Measurements from ENCODE around the gene FCHSD2.
"Not testable (repeated sequence)": the region's sequence is repeated elsewhere in the genome, so short reads cannot be mapped to it uniquely, and the experiment has no call there.

FCHSD2 gene

DNA sequence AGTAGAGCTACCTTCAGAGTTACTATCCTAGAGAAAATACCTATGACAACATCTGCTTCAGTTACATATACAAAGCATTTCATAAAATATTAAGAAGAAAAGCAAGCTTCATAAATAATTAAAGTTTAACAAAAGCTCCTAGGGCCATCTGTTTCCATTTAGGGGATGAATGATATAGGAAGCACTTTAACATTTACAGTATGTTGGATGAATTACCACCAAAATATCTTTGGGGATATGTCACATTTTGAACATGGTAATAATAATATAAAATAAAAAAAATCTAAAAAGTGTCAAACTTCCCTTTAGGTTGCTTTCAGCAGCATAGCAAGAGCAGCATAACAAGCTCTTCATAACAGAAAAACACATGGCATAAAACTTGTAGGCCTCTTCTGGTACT, 223.3 kb downstream of the FCHSD2 start:
- DNase-seq: no peak

DNA sequence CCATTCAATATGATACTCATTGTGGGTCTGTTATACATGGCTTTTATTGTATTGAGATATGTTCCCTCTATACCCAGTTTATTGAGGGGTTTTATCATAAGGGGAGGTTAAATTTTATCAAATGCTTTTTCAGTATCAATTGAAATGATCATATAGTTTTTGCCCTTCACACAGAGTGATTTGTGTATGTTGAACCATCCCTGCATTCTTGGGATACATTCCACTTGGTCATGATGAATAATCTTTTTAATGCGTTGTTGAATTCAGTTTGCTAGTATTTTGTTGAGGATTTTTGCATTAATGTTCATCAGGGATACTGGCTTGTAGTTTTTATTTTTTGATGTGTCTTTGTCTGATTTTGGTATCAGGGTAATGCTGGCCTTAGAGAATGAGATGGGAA, 229.9 kb downstream of the FCHSD2 start:
- no peak for DNase-seq

DNA sequence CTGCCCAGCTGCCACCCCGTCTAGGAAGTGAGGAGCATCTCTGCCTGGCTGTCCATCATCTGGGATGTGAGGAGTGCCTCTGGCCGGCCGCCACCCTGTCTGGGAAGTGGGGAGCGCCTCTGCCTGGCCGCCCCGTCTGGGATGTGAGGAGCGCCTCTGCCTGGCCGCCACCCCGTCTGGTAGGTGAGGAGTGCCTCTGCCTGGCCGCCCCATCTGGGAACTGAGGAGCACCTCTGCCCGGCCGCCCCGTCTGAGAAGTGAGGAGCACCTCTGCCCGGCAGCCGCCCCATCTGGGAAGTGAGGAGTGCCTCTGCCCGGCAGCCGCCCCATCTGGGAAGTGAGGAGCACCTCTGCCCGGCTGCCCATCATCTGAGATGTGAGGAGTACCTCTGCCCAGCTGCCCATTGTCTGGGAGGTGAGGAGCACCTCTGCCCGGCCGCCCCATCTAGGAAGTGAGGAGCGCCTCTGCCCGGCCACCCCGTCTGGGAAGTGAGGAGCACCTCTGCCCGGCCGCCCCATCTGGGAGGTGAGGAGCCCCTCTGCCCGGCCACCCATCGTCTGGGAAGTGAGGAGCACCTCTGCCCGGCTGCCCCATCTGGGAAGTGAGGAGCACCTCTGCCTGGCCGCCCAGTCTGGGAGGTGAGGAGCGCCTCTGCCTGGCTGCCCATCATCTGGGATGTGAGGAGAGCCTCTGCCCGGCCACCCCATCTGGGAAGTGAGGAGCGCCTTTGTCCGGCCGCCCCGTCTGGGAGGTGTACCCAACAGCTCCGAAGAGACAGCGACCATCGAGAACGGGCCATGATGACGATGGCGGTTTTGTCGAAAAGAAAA, 232.3 kb downstream of the FCHSD2 start:
- not testable (repeated sequence) for DNase-seq

DNA sequence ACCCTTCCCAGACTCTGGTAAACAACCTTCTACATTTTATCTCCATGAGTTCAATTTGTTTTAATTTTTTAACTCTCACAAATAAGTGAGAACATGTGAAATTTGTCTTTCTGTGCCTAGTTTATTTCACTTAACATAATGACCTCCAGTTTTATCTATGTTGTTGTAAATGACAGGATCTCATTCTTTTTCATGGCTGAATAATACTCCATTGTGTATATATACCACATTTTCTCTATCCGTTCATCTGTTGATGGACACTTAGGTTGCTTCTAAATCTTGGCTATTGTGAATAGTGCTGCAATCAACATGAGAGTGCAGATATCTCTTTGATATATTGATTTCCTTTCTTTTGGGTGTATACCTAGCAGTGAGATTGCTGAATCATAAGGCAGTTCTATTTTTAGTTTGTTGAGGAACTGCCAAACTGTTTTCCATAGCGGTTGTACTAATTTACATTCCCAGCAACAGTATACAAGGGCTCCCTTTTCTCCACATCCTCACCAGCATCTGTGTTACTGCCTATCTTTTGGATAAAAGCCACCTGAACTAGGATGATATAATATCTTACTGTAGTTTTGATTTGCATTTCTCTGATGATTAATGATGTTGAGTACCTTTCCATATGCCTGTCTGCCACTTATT, 234.0 kb downstream of the FCHSD2 start:
- no peak for DNase-seq

DNA sequence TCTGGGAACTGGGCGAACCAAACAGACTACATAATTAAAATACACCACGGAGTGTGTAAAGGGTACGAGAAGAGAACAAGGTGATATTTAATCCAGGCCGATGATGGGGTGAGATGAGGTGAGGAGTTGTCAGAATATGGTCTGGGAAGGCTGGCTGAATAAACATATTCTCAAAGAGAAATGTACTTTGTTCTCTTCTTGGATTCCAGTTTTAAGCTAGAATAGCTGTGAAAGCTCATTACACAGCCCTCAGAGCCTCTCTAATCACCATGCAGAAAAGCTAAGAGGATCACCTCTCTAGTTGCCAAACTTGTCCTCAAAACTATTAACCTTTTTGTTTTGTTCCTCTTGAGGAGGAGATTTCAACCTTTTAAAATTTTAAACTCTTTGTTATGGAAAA, 238.1 kb downstream of the FCHSD2 start:
- no peak for DNase-seq

DNA sequence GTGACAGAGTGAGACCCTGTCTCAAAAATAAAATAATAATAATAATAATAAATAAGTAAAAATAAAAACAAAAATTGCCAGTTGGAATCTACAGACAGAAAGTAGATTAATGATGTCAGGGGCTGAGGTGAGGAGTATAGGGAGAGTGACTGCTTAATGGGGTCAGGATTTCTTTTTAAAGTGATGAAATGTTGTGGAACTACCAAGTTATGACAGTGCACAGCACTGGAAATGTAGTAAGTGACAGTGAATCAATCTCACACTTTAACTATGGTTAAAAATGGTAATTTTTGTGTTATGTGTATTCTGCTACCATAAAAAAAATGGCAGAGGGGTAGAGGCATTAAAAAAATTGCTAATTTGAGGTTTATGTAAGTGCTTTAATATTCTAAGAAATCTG, 240.7 kb downstream of the FCHSD2 start:
- DNase-seq: no peak

DNA sequence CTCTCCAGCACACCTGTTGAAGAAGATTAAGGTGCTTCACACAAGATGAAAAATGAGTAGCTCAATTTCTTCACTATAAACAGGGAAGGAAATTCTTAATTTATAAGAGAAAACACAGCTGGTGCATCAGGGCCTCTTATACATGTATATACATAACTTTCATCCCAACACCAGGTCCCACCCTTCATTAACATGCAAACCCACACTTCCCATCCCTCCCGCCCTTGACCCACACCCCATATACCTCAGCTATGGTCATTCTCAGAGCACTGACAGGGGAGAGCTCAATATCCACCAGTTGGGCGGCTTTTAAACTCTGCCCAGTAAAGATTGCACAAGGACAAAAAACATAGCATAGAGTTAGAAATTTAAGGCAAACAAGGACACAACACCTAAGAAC, 242.1 kb downstream of the FCHSD2 start:
- DNase-seq: no peak

DNA sequence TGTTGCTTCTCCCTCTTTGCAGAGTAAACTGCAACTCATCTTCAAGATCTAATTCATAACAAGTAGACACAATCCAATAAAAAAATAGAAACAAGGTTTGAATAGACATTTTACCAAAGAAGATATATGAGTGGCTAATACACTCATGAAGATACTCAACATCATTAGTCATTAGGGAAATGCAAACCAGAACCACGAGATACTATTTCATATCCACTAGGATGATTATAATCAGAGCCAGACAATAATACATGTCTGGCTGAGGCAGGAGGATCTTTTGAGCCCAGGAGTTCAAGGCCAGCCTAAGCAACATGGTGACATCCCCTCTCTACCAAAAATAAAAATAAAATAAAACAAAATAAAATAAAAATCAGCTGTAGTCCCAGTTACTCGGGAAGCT, 242.9 kb downstream of the FCHSD2 start:
- DNase-seq: no peak

DNA sequence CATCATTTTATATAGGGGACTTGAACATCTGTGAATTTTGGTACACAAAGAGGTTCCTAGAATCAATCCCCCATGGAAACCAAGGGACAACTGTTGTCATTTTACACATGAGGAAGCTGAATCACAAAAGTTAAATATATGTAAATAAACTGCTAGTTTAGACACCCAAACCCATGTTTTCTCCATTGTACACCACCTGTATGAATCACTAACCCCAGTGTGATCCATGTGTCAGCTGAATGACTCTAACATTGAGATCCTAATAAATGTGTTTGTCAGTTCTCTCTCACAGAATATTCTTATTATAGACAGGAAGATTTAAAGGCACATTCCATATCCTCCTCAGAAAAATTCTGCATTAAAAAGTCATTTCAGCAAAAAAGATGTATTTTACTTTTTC, 244.6 kb downstream of the FCHSD2 start:
- DNase-seq: no peak

DNA sequence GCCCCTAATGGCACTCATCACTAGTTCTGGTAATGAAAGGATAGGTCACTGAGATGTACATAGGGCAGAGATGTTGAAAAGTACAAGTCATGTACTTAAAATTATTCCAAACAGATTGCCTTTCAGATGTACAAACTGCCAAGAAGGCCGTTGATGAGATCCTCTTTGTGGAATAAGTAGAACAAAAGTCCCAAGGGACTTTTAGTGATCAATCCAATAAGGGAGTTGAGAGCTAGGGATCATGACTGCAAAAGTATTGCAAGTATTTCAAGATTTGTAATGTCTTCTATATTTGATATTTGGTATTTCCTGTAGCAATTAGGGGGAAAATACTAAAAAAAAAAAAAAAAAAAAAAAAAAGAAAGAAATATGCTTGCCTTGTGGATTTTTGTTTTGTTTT, 245.7 kb downstream of the FCHSD2 start:
- DNase-seq: no peak

DNA sequence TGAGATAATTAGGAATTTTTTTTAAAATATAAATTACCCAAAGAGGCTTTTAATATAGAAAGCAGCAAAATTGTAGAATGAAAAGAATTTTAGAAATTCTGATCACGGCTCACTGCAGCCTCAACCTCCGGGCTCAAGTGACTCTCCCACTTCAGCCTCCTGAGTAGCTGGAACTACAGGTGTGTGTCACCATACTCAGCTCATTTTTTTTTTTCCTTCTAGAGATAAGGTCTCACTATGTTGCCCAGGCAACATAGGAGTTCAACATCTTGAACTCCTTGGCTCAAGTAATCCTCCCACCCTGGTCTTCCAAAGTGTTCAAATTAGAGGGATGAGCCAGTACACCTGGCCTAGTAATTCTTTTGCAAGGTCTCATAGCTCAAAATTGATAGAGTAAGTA, 251.2 kb downstream of the FCHSD2 start:
- no peak for DNase-seq

DNA sequence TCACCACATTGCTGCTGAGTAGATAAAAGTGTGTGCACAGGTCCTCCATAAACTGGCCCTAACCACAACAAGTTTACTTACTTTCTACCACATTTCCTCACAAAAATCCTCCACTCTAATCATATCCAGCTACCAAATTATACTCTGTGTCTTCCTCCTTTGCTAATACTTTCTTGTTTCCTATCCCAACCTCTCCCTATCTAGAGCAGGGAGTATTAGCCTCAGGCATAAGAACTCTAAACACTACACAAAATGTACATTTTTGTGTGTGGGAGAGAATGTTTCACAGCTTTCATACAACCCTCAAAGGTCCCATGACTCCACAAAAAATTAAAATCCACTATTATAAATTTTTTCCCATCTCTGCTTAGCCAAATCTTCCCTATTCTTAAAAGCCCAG, 255.5 kb downstream of the FCHSD2 start:
- no peak for DNase-seq

DNA sequence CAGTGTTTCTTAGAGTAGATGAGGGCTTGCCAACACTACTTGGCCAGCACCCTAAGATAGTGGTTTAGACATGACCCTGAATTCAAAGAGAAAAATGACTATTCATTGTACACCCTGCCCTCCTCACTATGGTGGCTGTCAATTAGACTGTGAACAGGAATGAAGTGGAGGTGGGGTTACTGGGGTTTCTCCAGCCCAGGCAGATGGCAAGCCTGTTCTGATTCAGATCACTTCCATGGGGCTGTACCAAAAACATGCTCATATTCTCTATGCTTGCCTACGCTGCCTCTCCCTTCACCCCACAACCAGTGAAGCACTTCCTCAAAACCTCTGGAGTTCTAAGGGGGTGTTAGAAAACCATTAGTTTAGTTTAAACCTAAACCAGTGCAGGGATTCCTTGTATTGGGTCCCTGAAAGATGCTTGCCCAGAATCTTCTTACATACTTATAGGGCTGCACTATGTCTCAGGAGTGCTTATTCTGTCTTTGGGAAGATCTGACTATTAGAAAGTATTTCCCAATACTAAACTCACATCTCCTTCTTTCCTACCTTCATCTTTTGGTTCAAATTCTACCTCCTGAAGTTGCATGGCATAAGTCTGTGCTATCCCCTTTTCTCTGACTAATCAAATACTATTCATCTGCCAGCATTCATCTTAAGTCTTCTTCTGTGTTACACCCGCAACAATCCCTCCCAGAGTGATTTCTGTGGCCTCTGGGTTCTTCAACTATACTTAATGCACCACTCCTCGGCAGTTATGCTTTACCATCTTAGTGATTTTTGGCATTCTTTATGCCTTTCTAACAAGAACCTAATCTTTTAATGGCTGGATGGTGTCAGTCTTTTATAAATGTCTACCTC, 256.1 kb downstream of the FCHSD2 start:
- DNase-seq: no peak

DNA sequence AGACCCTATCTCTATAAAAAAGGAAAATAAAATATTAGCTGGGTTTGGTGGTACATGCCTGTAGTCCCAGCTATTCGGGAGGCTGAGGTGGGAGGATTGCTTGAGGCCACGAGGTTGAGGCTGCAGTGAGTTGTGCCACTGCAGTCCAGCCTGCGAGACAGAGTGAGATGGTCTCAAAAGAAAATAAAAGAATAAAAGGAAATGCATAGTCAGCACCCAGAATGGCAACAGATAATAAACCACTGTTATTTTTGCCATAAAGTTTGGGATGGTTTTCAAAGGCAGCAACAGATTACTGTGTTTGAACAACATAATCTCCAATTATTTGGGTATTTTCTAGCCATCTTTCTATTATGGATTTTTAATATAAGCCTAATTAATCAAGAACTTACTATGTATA, 266.0 kb downstream of the FCHSD2 start:
- DNase-seq: no peak

DNA sequence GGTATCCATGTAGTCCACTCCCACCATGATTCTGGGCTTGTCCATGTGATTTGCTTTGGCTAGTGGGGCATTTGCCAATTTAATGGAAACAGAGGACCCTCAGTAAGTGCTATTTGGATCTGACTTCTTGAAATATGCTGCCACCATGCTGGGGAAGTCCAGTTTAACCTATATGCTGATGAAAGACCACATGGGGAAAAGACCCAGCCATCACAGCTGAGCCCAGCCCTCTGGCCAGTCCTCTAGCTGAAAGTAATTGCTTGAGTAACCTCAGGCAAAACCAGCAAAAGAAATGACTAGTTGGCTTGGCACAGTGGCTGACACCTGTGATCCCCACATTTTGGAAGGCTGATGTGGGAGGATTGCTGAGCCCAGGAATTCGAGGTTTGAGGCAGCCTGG, 266.4 kb downstream of the FCHSD2 start:
- DNase-seq: no peak

DNA sequence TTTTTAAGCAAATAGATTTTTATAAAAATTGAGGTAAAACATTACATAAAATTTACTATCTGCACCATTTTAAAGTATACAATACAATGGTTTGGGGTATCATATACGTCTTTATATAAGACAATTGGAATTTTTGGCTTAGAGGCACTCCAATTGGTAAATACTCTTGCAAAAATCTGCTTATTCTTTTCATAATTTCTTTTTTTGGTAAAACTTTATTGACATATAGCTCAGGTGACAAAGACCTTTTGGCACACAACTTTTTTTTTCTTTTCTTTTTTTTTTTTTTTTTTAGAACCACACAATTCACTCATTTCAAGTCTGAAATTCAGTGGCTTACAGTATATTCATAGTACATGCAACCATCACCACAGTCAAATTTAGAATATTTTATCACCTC, 270.1 kb downstream of the FCHSD2 start:
- no peak for DNase-seq

DNA sequence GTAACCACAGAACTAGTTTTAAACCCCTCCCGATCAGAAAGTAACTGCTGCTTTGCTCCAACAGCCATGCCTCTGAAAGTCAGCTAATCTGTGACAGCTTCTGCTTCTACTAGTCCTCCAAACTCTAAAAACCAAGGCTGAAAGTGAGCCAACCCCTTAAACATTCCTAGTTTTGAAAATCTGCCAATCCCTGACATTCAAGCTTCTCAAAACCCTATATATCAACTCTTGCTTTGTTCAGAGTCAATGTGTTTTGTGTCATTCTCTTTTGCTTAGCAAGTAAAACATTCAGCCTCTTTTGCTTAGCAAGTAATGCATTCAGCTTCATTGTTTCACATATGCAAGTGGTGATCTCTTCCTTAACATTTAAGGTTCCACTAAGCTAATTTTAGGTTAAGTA, 271.0 kb downstream of the FCHSD2 start:
- no peak for DNase-seq

DNA sequence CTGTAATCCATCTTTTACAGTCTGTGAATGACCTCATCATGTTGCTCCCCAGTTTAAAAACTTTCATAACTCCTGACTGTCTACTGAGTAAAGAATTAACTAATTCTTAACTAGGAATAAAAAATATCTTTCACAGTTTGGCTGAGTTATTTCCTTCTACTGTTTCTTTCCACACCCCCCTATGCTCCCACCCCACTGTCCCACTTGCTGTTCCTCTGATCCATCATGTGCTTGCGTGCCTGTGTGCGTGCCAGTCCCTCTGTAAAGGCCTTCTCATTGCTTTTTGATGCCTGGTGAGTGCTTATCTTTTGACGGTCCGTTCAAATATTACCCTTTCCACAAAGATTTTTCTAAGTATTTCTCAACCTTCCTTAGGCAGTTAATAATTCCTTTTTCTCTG, 272.3 kb downstream of the FCHSD2 start:
- no peak for DNase-seq

DNA sequence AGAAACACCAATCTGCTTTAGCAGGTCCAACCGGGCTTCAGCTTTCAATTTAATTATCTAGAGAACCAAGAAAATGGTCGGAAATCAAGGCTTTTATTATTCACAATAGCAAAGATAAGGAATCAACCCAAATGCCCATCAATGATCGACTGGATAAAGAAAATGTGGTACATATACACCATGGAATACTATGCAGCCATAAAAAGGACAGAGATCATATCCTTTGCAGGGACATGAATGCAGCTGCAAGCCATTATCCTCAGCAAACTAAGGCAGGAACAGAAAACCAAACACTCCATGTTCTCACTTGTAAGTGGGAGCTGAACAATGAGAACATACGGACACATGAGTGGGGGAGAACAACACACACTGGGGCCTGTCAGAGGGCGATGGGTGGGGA, 274.1 kb downstream of the FCHSD2 start:
- DNase-seq: no peak

DNA sequence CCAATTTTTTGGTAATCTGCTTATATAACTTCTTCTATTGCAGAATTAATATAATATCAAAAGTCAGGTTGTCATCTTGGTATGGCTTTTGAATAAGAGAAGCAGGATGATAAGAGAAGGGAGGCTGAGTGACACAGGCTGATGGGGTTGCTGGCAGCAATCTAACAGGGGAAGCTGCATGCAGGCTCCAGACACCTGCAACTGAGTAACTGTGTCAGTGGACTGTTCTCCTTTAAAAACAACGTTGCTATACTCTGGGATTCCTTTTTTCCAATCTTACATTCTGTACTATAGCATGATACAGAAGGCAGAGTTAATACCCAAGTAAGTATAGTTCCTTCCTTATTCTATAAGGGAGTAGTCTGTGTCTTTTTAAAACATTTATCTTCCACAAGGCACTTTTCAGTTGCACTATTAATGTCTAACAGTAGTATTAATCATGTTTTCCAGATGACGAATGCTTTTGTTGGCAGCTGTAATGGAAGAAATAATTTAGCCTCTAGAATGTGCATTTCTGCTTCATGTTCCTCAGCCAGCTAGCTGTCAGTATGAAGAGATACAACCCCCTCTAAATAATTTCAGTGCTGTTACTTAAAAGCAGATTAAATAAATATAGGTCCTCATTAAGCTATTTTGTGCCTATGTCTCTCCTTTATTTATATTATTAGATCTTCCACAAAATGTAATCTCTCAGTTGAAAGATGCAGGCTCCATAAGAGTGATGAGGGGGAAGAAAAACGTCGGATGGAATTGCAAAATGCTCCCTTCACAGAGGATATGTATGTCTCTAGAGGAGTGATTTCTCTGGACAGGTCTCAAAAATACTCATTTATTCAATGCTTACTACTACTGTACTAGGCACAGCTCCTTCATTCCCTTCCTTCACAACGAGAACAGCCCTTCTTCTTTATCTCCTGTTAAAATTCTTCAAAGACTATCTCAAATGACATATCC, 277.1 kb downstream of the FCHSD2 start:
- no peak for DNase-seq

DNA sequence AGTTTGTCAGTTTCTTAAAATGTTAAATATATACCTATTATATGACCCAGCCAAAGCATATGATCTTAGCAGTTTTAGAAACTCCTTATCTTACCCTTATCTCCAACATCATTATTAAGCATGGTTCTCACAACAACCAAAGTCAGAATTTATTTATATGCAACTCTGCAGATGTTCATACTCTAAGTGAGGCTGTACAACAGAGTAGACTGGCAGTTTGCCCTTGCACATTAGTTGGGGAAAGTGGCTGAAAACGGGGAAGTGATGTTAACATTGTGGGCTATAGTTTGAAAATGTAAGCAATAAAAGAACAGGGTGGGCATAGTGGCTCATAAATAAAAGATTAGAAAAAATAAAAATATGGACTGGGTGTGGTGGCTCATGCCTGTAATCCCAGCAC, 278.2 kb downstream of the FCHSD2 start:
- DNase-seq: no peak

DNA sequence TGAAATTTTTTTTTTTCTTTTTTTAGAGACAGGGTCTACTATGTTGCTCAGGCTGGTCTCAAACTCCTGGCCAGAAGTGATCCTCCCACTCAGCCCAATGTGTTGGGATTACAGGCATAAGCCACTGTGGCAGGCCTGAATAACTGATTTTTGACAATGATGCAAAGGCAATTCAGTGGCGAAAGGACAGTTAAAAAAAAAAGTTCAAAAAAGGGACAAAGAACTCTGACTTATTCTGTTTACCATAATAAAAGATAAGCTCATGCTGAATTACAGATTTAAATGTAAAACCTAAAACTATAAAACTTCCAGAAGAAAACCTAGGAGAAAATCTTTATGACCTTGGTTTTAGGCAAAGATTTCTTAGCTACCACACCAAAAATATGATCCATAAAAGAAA, 279.0 kb downstream of the FCHSD2 start:
- DNase-seq: no peak

DNA sequence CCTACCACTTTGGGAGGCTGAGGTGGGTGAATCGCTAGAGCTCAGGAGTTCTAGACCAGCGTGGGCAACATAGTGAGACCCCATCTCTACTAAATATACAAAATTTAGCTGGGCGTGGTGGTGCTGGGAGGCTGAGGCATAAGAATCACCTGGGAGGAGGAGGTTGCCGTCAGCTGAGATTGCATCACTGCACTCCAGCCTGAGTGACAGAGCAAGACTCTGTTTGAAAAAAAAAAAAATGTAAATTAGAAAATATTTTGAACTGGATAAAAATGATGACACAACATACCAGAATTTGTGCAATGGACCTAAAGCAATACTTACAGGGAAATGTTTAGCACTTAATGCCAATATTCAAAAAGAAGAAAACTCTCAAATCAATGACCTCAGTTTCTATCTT, 281.5 kb downstream of the FCHSD2 start:
- no peak for DNase-seq
